AML-193 (cell line): ENCODE results near the gene MXRA8.
"Not testable (repeated sequence)": the region's sequence is repeated elsewhere in the genome, so short reads cannot be mapped to it uniquely, and the experiment has no call there.

Experiments used
- DNase-seq, 2 experiments: peaks; one replicate each; lab custom pipeline; 2025; lab: John Stamatoyannopoulos, UW

The MXRA8 gene

DNA sequence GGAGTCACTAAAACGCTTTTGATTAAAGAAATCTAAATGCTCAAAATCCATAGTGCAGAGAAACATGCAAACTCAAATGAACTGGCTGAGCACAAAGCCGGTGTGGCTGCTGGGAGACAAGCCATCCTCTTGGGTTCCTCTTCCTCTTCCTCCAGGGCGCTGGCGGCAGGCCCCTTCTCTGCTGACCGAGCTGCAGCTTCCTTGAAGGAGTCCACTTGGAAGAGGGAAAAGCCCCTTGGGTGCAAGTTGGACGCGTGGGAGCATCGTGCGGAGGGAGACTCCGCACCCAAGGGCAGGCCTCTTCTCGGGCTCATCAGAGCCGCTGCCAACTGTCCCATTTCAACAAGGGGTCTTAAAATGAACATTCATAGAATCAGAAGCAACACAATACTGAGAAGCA is 32.9 kb upstream of the MXRA8 start:
- no peak for DNase-seq

DNA sequence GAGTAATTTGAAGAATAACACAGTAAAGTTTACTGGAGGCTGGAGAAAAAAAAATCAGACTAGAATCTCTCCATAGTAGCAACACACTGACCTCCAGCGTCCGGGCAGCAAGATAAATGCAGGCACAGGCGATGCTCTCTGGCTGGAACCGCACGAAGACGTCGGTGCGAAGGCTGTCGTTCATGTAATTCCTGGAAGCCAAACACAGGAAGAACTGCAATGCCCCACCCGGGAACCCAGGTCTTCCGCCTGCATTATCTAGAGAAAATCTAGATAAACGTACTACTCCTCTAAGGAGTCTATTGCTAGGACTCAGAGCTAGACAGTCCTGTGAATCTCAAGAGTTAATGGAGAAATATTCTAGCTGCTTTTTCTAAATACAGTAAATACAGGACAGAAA is 32.3 kb upstream of the MXRA8 start:
- no peak for DNase-seq

DNA sequence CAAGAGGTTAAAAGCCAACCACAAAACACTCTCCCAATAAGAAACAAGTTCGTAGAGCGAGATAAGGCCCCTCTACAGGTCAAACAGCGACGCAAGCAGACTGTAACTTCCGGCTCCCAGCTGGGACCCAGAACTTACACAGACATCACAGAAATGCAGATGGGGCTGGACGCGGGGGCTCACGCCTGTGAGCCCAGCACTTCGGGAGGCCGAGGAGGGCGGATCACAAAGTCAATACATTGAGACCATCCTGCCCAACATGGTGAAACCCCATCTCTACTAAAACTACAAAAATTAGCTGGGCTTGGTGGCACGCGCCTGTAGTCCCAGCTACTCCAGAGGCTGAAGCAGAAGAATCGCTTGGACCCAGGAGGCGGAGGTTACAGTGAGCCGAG is 29.7 kb upstream of the MXRA8 start:
- DNase-seq: no peak

DNA sequence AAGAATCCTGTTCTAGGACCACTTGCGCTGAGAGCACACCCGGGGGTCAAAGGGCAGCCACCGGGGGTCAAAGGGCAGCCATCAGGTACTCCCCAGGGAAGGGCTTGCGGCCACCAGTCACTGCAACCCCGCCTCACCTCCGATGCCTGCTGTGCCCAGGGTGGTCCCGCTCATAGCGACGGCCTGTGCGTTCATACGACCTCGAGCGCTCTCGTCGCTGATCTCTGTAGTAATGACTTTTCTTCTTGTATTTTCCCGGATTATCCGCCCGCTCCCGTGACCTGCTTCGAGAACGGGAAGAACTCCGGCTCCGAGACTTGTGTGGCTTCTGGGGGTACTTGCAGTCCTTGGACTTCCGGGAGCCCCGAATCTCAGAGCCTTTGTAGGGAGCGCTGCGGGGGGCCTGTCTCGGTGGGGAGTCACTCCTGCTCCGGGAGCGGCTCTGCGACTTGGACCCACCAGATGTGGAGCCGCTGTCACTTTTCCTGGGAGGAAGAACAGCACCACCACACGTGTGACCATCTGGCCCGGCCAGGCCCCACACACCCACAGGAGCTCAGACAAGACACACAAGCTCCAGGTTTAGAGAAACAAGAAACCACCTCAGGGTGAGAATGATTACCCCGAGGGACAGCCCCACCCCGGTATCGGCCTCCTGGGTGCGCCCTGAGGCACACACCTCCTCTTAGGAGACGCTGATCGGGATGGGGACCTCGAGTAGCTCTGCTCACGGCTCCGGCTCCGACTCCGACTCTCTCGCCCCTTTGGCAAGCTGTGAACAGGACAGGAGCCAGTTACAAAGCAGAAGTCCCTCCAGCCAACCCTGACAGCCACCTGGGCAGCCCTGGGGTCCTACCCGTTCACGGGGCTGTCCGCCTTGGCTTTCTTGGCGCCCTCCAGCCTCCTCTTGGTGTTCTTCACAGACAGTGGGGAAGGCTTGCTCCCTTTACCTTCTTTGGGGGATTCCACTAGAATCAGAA is 29.0 kb upstream of the MXRA8 start:
- DNase-seq: no peak

DNA sequence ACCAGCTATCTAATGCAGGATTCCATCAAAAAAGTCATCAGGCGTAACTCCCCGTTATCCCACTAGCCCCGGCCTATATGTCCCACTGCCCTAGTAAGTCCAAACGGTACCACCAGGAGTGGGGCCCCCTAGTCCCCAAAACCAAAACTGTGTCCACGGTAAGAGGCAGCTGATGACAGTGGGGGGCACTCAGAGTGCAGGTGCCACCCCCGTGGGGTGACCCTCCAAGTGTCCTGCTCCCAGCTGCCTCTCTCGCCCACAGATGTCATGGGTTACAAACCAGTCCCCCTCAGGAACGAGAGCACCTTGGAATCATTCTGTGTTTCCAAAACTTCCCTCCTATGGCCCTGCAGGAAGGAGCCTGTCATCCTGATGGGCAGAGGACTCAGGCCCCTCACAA is 27.6 kb upstream of the MXRA8 start:
- no peak for DNase-seq

DNA sequence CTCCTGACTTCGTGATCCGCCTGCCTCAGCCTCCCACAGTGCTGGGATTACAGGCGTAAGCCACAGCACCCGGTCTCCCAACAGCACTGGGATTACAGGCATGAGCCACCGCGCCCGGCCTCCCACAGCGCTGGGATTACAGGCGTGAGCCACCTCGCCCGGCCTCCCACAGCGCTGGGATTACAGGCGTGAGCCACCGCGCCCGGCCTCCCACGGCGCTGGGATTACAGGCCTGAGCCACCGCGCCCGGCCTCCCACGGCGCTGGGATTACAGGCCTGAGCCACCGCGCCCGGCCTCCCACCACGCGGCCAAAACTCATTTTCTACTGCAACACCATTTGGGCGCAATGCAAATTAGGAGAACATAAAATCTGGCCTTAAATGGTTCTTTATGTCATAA is 27.0 kb upstream of the MXRA8 start:
- DNase-seq: not testable (repeated sequence)

DNA sequence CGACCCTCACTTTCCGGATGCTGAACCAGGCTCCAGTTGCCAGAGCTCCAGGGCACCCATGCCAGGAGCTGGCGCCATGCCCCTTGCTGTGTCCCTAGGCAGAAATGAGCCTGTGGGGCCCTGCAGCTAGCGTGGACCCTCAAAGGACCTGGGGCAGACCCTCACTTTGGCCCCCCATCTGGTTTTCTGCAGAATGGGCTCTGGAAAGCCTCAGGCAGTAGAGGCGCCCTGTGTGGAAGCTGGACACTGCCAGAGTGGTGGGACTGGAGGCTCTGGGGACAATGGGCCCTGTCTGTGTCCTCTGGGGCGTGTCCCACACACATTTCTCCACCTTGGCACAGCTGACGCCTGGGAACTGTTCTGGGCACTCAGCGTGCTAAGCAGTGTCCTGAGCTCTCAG is 22.9 kb upstream of the MXRA8 start:
- DNase-seq: no peak

DNA sequence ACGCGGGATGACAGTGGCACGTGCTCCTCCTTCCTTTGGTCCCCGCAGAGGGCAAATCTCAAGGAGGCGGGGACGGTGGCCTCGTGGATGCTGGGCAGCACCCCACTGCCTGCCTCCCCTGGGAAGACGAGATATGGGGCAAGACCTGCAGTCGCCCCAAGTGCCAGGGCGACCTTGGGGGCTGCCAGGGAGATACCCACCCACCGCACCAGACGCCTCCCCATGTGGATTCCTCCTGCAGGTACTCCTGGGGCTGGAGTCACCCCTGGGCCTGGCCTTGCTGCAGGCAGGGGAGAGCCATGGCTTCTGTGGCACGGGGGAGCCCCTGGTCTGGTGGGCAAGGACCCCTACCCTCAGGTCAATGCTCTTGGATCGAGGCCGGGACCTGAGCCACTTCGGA is 22.5 kb upstream of the MXRA8 start:
- DNase-seq: no peak

DNA sequence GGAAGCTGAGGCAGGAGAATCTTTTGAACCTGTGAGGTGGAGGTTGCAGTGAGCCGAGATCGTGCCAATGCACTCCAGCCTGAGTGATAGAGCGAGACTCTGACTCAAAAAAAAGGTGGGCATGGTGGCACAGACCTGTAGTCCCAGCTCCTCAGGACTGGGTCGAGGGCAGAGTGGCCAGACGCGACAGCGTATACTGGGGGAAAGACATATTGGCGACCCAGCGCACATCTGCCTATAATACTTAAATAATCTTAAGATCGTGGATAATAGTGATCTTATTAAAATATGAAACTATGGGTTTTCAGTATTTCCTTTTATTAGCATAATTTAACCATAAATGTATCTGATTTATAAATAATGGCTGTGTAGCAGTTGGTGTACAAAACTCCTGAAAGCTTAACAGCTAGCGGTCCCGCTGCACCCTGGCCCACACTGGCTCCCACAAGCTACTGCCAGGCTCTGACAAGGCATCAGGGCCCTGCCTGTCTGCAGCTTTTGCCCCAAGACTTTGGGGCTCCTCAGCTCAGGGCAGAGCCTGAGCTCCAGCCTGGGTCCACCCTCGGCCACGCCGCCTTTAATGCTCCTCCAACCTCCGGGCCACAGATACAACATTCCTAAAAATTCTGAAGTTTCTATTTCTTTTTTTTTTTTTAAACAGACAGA is 19.3 kb upstream of the MXRA8 start:
- DNase-seq: no peak

DNA sequence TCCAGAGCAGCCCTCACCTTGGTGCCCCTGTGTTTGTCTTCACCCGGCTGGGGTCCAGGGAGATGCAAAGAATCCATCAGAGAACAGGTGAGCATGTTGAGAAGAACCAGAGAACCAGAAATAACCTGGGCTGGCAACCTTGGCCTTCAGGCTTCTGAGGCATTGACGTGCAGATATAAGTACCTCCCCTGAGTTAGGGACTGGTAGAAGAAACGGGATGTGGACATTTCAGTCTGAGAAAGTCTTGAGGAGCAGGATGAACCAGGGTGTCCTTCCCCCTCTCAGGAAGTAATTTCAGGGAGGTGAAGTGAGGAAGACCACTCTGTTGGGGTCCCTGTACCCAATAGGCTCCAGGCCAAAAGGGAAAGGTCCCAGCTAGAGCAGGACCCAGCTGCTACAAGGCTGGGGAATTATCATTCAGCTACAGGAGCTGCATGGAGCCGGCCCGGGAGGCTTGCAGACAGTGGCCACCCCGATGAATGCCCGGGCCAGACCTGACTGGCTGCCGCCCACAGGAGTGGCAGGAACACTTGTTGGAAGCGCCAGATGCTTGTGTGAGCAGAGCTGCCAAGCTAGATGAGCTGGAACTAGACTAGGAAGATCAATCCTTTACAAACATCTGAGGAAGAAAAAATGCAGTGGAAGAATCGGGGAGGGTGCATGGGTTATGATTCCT is 18.3 kb upstream of the MXRA8 start:
- no peak for DNase-seq

DNA sequence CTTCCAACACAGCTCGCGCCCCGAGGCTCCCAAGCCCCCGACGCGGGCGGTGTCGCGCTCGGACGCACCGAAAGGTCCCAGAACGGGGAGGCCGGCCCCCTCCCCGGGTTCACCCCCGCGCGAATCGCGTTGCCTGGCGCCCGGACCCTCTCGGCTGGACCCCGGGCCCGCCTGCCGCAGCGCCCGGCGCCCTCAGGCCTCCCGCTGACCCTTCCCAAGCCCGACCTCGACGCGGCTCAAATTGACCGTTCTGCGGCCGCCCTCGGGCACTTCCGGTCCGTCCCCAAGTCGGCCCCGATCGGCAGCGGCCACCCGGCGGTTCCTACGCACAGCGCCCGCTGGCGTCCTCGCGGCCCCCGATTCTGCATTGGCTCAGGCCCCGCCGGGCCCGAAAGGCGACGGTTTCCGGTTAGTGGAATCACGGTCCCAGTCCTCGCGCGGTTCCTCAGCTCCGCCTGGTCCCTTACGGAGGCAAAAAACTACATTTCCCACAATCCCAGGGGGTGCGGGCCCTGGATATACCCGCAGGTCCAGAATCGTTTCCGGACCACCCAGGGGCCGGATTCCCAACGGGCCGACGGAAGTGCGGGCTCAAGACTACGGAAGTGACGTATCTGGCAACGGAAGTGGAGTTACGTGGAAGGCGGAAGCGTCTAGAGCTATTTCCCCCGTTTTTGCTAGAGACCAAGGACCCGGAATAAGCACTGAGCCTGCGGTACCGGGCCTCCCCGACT is 16.7 kb upstream of the MXRA8 start, which contains the start of gene AURKAIP1:
AURKAIP1 (minus strand) TSS at position 279 of the 734 bp plus-strand sequence. CDS start 451 bp downstream, outside the sequence.
- DNase-seq: peak; percentile 97 to 98

DNA sequence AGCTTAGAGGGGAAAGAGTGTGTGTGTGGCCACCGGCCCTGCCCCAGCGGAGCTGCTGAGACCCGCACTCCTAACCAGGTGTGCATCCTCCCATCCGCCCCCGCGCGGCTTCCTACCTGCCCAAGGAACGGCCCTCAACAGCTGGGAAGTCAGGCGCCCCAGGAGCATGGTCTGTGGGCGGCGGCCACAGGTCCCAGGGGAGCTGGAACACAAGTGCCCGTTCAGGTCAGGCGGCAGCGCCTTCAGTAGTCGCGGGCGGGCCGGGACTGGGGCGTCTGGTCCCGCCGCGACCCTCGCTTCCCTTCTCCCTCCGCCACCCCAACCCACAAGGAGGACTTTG is 16.2 kb upstream of the MXRA8 start:
- no peak for DNase-seq

DNA sequence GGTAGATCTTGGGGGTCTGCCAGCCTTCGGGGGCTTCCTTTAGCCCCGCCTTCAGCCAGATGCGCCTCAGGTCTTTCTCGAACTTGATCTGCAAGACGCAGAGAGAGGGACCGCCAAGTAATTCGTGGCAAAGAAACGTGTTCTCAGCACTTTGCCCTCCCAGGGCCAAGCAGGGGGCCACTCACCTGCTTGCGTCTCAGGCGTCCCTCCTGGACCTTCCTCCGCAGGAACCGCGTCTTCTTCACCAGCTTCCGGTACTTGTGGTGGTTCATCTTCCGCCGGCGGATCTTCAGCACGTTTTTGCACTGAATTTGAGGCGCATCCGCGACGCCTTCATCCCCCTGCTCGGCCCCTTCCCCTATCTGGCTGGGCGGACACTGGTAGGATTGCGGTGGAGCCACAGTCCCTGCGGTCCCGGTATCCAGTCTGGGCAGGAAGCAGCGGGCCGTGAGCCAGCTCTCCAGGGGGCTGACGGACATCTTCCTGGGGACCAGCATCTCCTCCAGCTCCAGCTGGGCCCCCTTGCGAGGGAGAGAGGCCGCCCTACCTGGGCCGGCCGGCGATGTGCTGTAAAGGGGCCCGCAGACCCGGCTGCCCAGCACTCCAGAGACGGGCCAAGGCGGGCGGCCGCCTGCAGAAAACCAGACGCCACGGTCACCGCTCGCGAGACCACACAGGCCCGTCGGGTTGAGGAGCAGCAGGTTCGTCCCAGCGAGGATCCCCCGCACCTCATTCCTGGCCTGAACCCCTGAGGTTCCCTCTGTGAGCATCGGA is 15.6 kb upstream of the MXRA8 start:
- DNase-seq: no peak

DNA sequence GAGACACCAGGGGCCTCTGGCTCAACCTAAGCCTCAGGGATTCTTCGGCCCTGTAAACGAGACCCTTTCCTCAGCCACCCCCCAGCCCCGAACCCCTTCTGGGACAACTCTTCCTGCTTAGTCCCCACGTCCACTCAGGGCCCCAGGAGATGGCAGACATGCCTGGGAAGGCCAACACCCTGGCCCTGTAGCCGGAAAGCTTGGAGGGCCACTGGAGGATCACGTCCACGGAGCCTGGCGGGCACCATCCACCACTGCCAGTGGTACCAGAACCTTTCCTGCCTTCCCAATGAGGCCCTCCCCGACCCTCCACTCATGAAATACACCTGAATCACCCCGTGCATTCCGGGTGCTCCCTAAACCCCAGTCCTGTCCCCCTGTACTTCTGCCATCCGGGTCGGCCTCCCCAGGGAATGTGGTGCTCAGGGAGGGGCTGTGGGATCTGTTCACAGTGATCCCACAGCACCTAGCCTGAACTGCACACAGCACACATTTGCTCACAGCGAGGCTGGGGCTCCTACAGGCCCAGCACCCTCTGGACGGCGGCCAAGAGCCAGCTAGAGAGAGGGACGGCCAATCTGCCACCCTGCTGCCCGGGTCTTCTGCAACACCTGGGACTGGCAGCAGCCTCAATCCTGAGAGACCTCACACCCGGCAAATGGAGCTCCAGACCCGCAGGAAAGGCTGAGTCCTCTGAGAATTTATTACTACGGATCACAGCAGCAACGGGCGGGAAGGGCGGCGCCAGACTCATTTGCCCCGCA is 14.9 kb upstream of the MXRA8 start:
- DNase-seq: no peak

DNA sequence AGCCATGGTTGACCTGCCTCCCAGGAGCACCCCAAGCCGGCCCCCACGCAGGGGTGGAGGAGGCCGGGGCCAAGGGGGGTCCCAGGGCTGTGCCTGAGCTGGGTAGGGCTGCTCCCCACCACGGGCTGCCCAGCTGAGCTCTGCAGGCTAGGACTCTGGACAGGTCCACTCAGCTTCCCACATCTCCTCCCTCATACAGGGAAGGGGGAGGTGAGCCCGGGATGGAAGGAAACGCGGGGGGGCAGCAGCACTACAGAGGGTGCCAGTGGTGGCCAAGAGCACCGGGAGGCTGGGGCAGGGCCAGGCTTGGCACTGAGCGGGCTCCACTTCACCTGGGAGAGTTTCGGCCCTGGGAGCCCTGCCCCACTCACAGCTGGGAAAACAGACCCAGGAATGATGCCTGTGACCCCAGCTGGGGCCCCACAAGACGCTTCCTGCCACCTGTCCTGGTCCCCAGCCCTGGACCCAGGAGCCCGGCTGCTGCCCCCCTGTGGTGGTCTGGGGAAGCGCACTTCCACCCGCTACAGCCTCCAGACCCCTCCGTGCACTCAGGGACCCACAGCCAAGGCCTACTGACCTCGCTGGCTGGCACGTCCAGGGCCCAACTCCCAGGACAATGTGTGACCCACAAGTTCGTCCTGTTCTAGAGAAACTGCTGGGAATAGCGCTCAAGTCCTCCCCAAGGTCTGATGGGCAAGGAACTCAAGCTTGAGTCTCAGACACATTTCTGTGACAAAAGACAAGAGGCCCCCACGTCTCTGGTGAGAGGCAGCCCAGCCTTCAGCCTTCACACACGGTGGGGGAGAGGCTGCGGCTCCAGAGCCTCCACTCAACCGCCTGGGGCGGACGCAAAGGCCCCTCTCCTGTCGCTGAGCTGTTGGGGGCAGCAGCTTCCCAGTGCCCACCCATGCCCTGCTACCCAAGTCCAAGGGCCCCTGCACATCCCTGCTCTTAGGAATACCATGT is 13.7 kb upstream of the MXRA8 start:
- peak; percentile 42 to 48 for DNase-seq

DNA sequence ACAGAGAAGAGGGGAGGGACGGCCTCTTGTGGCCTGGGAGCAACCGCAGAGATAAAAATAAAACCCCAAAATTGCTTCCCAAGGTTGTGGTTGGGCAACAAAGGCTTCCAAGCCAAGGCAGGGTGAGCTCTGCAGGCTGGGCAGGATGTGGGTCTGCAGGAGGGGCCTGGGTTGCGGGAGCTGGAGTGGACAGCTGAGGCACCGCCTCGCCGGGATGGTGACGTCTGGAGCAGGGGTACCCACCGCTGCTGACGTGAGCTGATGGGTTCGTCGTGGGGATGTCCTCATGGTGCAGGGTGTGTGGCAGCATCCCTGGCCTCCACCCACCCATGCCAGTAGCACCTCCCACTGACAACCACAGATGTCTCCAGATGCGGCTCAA is 13.0 kb upstream of the MXRA8 start:
- DNase-seq: peak in 1 of 2 experiments; percentile 6

DNA sequence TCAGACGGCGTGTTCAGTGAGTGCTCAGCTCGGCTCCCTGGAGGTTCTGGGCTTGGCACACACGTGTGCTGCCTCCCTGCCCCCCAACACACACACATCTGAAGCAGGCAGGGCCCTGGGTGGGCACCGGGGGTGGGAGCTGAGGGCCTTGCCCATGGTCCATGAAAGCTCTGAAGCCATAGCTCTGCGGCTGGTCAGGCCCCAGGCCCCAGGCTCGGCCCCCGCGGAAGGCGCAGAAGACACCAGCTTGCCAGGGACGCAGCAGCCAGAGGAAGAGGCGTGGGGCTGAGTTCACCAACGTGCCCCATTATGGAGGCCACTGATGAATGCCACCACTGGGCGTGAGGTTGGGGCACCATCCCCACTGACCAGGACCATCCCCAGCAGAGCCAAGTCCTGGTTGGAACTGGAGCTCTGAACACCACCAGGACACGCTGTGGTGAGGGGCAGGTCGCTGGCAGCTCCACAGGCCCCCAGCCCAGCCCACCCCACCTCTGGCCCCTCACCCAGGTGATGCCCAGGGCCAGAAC is 12.5 kb upstream of the MXRA8 start:
- no peak for DNase-seq

DNA sequence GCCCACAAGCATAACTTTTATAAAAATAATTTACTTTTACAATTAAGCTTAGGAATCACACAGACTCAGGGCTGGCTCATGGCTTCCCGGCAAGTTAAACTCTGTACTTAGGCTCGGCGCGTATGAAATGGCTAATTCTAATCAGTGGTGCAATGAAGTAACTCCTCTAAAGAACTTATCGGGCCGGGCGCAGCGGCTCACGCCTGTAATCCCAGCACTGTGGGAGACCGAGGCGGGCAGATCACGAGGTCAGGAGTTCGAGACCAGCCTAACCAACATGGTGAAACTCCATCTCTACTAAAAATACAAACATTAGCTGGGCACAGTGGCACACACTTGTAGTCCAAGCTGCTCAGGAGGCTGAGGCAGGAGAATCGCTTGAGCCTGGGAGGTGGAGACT is 11.7 kb upstream of the MXRA8 start:
- DNase-seq: not testable (repeated sequence)

DNA sequence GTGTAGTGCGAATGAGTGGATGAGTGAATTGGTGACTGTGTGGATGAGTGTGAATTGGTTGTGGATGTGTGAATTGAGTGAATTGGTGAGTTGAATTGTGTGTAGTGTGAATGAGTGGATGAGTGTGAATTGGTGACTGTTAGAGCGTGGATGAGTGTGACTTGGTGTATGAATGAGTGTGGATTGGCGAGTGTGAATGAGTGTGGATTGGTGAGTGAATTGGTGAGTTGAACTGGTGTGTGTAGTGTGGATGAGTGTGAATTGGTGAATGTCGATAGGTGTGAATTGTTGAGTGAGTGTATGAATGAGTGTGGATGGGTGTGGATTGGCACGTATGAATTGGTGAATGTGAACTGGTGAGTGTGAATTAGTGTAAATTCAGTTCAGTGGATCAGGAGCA is 9.0 kb upstream of the MXRA8 start:
- no peak for DNase-seq
